ENCODE data around the gene GNB1.

- no peak for TF ChIP-seq CTCF (conservative IDR thresholded peaks at IDR 0.05 in 1 of 2, IDR thresholded peaks at IDR 0.05 in 1 of 2; ENCODE audit: extremely low read depth in 1 of 2, insufficient read depth in 1 of 2, low read depth in 1 of 2, low read length in 2 of 2)
- no peak for TF ChIP-seq EZH2 (IDR thresholded peaks at IDR 0.05; ENCODE audit: borderline replicate concordance, low read length)
Measured at GRCh38 chr1:1797731-1798341, 93.1 kb downstream of the GNB1 start.

Measured in mammary epithelial cell (primary cell).